Stimulated activated CD8-positive, alpha-beta memory T cell treated with anti-CD3 and anti-CD28 coated beads, Interleukin-2, amount 100 ng/mL, for 48 hours (primary cell): ENCODE data around the gene SLC25A39.

ENCODE experiments used
- DNase-seq, 2 donors: peaks; one replicate each; pipeline ENCODE4 v3.0.0-alpha.2; 2020; ENCODE audit warnings: low read depth in 2 of 2

Gene SLC25A39

DNA sequence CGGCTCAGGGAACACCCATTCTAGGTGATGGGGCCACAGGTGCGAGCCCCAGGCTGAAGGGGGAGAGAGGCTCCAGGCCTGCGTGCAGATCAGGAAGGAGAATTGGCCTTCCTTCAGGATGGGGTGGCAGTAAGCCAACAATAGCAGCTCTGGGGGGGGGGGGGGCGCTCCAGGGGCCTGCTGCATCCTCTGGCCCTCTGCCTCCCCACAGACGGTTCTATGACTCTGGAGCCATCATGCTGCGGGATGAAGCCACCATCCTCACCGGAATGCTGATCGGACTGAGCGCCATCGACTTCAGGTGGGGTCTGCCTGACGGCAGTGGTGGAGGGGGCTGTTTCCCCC, 10.1 kb downstream of the SLC25A39 start:
- no peak for DNase-seq

DNA sequence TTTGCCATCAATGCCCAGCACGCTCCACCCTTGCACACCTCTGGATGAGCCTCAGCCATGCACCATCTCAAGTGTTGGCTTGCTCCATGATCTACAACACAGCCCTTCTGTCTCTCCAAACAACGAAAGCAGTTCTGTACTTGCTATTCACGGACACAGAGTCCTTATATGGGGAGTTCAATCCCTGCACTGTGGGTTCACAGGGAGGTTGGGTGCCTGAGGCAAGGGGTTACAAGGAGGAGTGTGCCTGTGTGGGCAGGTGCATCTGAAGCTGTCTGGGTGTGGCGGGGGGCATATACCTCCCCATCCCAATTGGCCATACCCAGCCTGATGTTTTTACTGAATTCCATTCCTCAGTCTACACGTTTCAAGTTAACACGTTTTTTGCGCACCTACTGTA, 10.6 kb downstream of the SLC25A39 start:
- DNase-seq, result no peak

DNA sequence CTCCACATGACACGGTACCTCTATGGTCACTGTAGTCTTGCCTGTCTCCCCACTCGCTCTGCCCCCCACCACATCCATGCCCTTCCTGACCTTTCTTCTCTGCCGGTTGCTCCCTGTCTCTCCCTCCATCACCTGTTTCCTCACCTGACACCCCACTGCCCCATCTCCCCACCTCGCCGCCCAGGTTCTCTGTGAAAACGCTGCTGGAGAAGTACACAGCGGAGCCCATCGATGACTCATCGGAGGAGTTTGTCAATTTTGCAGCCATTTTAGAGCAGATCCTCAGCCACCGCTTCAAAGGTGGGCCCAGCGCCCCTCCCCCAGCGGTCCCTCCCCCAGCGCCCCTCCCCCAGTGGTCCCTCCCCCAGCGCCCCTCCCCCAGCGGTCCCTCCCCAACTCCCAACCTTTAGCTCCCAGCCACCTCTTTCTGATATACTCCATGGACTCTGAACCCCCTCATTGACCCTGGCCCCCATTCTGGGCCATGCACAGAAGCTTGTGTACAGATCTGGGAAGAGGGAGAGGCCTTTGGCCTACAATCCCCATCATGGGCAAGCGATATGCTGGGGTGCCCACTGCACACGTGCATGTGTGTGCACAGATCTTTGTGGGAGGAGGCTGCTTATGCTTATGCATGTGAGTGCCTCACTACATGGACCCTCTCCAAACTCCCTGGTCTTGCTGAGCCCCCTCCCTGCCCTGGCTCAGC, 12.1 kb downstream of the SLC25A39 start:
- DNase-seq, result no peak

DNA sequence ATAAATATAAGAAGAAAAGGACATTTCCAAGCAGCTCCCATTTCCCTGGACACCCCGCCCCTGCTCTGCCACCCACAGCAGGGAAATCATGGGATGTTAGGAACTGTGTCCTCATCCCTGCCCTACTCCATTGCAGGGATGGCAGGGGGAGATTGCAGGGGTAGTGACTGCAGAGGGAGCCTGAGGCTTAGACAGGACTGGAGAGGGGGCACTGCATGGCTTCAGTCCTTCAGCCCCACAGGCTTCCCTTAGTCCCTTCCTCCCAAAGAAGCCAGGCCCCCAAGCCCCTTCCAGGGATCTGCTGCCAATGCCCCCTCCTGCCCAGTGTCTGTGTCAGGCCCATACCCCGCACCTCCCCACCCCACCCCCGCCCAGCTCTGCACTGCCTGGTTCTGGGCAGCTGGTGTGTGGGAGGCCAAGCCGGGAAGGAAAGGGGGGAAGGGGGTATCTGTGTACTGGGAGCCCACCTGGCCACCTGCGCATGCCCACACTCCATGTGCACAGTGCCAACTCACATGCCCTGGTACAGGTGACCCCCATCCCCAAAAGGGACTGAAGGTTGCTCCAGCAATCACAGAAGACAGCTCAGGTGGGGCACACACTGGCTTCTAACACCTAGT, 13.0 kb downstream of the SLC25A39 start:
- DNase-seq, result no peak

DNA sequence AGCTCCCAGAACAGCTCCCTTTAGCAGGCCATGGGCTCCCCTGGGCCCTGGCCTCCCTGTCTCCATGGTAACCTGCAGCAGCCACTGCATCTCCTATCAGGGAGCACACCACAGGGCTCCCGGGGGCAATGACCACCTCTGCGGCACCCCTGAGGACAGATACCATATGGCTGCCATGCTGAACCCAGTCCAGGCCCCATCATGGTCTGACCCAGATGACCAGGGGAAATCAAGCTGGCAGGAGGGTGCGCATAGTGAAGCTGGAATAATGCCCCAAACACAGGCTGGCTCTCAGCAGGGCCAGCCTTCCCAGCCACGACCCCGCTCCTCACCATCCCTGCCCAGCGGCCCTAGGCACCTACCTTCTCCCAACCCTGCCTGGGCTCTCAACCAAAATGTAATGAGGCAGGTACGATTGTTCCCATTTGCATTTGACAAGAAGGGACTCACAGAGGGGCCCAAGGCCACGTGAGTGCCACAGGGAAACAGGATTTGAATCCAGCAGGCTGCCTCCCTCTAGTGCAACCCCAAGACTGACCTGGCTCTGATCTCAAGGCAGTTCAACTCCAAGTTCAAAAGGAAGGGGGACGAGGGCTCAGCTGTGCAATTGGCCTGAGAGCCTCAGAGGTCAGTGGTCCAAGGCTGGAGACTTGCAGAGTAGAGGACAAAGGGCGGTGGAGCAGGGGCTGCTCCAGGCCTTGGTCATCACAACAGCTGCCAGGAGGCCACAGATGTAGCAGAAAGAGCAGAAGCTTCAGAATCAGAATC, 13.8 kb downstream of the SLC25A39 start:
- no peak for DNase-seq

DNA sequence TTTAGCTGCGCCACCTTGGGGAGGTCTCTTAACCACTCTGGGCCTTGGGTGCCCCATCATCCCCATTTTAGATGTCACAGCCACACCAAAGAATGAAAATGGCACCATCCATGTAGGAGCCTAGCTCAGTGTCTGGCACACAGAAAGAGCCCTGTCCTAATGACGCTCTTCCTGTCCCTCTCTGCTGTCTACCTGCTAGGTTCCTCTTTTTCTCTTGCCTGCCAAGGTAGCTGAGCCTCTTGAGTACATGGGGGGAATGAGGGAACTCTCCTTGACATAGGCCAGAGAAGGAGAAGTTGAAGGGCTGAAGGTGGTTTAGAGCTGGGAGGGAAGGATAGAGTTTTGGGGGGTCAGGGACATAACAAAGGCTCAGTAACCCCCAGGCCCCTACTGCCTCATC, 14.4 kb downstream of the SLC25A39 start:
- DNase-seq, result no peak

DNA sequence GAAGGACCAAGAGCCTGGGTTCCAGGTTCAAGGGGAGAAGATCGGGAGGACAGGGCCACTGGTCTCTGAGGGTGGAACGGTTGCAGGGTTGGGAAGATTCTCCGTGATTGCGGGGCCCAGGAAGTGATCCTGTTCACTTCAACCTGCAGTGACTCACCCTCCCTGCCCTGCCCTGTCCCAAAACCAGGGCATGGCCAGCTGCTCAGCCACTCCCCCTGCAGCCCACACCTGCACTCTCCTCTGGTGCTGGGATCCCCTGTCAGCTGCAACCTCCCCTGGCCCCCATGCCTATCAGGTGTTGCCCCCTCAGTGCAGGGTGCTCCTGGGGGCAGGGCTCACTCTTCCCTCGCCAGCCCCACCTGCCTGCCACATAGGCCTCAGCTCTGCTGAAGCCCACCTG, 15.2 kb downstream of the SLC25A39 start:
- no peak for DNase-seq

DNA sequence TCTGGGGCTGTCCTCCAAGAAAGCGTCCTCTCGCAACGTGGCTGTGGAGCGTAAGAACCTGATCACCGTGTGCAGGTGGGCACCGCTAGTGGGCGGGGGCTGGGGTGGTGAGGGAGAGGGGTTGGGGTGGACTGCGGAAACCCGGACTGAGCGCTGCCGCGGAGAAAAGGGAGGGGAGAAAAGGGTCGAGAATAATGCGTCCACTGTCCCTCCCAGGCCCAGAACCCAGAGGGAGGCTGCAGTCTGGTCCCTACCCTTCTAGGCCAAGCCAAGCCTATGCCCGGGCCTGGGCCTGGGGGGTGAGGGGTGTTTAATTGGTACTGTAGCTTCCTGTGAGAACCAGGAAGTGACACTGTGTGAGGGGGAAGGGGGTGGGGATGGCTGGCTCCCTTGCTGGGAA, 15.8 kb downstream of the SLC25A39 start:
- no peak for DNase-seq

DNA sequence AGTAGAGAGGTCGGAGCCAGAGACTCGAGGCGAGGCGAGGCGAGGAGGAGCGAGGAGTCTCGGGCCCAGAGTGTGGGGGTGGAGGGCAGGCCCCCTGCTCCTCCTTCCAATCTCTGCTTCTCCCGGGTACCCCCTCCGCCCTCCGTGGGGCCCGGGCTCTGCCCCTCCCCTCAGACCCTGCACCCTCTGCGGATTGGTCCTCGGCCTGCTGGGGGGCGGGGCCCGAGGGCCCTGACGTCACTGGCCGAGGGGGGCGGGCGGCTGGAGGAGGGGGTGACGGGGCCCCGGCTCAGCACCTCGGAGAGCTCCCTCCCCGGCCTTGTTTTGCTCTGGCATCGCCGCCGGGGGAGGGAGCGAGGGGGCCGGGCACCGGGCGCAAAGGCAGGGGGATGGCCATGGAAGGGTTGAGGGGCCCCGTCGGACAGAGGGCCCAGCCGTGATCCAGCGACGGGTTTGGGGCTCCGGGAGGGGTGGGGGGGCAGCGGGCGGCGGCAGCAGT, 16.3 kb downstream of the SLC25A39 start, which contains the start of gene RUNDC3A:
Gene RUNDC3A (plus strand): TSS at position 282 of the 499 bp plus-strand sequence. CDS start 232 bp downstream, outside the sequence.
- DNase-seq, result peak; percentile 74 to 84

DNA sequence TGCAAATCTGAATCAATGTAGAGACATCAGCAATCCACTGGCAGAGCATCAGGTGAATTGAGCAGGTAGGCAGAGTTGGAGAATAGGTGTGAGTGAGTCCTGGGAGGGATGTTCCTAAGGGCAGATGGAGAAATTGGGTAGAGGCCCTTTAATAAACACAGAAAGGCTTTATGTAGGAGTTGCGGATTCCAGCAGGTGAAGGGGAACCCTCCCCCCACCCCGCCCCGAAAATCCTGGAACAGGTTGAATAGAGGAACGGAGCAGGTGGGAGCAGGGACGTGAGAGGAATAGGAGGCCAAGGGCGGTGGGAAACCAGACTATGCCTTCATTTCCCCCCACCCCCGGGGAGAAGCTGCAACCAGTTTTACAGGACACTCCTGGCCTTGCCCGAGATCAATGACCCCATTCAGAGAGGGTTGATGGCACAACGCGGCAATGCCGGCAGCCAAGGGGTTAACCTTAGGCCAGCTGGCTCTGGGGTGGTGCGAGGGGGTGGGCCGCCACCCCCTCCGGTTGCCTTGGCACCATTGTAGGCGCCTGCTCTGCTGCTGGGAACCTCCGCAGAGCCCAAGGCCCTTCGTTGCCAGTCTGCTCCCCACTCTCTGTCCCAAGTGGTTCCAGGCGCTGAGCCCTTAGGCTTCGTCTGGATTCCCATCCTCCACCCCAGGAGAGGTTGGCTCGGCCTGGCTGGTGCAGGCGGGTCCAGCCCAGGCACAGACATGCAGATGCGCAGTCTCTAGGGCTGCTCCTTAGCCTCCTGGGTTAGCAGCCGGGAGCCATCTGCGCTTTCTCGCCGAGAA, 17.0 kb downstream of the SLC25A39 start:
- DNase-seq, result no peak

DNA sequence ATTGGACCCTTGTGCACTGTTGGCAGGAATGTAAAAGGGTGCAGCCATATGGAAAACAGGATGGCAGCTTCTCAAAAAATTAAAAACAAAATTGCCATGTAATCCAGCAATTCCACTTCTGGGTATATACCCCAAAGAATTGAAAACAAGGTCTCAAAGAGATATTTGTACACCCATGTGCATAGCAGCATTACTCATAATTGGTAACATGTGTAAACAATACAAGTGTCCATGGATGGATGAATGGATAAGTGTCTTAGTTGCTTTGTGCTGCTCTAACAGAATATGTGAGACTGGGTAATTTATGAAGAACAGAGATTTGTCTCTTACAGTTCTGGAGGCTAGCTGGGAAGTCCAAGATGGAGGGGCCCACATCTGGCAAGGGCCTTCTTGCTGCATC, 20.0 kb downstream of the SLC25A39 start:
- no peak for DNase-seq

DNA sequence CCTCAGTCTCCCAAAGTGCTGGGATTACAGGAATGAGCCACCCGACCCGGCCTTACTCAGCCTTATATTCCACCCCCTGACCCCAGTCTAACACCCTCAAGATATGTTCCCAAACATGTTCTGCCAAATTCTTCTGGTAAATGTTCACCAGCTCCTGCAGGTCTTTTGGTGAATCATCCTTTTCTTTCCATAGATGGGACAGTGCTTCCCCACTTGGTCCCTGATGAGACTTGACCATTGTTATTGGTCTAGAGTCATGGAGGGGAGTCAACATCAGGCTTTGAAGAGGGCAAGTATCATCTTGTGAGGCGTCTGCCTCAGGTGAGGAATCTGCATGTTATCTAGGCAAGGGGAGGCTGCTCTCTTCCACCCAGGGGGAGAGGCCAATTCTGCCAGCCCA, 26.6 kb downstream of the SLC25A39 start:
- DNase-seq, result no peak

DNA sequence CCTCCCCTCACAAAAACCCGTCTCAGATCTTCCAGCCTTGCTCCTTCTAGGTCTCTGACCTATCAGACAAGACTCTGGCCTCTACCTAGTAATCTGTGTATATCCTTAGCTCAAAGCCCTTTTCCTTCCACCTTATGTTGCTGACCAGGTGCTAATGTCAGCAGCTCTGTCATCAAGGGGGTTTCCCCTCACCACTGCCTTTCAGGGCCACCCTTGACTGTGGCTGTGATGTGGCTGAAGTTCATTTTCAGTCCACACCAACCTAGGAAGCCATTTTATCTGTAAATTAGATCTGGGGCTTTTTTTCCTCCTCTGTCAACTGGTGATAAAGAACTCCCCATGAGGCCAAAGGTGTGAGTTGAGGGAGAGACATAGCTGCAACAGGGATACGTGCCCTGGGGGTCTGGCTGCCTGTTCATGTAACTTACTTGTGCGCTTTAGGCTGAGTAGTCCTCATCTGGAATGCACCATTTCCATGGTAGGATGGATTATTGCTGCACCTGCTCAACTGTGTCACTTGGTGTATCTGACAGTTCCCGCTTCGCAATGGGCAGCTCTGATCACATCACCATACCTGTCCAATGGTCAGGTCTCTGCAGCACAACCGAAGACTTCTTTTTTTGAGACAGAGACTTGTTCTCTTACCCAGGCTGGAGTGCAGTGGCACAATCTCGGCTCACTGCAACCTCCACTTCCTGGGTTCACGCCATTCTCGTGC, 31.0 kb downstream of the SLC25A39 start:
- DNase-seq, result no peak

DNA sequence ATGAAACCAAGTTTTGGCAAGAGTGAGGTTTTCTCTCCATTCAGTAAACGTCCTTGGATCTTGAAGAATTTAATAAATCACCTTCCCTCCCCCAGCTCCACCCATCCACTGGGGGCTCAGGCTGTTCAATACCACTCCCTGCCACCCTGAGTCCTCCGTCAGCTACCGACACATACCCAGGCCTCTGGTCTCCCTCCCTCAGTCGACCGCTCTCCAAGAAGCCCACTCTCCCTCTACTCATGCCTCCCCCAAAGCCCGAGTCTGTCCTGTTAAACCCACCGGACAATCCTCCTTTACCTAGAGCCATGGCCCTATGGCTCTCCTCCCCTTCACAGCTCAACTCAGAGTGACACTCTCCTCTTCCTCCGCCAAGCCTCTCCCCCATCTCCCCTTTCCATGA, 37.0 kb downstream of the SLC25A39 start:
- no peak for DNase-seq

DNA sequence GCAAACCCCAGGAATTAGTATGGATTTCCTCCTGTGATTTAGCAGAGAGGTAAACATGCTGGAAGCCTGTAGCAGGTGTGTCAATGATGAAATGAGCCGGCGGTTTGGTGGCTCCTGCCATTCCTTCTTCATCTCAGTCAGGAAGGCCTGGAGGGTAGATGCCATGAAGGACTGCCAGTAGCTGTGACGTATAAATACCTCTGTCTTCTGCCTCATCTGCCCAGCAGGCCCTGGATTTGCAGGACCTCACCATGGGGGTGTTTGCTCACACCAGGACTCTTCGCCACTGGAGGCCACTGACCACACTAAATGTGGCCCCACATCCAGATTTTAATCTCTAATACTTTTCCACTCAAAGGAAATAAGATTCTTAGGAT, 40.6 kb downstream of the SLC25A39 start:
- DNase-seq, result no peak

DNA sequence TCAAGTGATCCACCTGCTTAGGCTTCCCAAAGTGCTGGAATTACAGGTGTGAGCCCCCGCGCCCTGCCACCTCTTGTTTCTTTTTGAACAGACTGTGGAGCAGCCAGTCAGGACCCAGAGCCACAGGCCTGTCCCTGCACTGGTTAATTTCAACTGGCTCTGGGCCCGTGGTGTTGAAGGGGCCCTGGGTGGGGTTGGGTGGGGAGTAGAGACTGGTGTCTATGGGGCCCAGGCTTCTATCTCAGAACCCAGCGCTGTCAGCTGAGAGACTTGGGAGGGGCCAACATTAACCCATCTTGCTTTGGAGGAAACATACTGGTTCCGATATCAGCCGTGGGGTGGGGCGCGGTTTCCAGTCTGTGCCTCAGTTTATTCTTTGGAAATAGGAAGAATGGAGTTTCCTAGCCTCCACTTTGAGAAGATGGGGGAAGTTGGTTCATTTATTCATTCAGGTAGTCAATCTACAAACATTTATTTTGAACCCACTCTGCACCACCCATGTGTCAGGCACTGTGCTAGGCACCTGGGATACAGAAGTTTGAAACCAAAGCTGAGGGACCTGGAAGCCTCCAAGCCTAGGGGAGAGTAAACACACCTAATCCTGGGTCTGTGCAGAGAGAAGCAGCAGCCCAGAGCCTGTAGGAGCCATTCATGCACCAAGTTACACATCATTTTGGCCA, 41.1 kb downstream of the SLC25A39 start:
- no peak for DNase-seq

DNA sequence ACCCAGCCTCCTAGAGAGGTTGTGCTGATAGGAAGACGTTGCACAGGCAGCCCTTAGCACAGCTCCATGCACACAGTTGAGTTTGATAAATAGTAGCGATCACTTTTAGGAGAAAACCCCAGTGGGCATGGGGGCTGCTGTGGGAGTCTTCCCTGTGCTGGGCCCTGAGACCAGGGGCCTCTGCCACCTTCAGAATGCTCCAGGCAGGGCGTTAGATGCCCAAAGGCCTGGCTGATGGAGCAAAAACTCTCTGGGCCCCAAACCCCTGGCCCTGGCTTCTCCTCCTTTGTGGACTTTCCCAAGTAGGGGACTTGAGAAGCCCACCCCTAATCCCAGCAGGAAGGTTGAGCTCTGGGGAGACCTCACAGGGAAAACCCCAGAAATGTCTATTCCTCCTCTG, 42.4 kb downstream of the SLC25A39 start:
- no peak for DNase-seq

DNA sequence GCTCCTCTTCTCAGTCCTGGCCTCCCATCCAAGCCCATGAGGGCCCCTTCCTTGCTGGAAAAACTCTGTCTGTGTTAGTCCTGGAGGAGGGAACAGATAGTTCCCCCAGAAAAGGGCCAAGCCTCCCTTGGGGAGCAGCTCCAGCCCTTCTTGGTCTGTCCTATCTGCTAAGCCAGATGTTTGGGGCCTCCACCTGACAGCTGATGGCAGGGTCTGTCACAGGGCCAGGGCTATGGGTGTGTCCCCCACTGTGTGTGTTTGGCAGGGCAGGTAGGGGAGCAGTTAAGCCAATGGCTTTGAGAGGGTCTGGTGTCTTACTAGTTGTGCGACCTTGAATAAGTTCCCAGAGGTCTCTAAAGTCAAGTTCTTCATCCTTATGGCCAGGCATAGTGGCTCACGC, 43.1 kb downstream of the SLC25A39 start:
- no peak for DNase-seq

DNA sequence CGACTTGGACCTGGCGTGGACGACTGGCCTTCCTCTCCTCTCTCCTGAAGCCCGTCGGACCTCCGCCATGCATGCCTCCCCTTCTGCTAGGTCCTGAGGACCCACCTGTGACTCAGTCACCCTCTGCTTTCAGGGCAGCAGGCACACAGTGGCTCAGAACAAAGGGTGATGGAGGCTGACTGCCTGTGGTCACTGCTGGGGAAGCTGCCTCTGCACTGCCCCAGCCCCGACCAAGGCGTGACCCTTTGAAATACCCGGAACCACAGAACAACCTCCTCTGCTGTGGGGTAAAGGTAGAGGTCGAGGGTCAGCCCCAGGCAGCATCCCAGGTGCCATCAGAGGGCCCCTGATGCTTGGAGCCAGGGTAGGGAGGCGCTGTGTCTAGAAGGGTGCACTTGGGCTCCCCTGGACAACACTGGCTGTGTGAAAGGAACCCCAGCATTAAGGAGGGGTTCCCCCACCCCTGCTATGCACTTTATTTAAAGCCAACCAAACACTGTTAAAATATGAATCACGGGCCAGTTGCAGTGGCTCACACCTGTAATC, 44.2 kb downstream of the SLC25A39 start:
- DNase-seq, result no peak

DNA sequence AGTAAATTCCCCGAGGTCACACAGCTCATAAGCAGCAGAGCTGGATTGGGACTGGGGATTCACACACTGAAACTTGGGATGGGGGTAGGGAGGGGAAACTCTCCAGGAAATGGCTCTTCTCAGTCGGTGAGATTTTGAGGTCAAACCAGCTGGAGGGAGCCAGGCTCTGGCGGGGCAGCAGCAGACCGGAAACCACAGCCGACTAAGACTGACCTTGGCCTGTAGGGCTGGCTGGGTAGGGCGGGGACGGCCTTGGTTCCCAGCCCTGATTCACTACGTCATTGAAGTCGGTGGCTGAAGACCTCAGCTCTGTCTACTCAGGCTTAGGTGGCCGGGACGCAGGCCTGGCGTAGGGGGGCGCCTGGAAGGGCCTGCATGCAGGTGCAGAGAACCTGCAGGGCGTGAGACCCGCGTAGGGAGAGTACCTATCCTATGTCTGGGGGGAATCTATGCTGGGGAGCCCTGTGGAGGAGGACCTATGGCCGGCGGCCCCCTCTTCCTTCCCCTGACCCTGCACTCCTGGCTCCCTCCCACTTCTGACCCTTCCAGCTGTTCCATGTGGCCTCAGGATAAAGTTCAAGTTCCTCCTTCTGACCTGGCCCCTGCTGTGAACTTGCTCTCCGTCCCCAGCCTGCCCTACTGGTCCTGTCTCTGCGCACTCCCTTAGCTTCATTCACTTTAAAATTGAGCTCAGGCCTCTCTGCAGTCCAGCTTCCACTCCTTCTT, 44.8 kb downstream of the SLC25A39 start:
- peak; percentile 4 to 8 for DNase-seq
